NCI-H2227 (cell line): ENCODE results near the gene CBLB.

Experiments
- DNase-seq: peaks from one replicate; lab custom pipeline; 2025; ENCODE audit not compliant: unreplicated experiment; lab: John Stamatoyannopoulos, UW

CBLB gene

DNA sequence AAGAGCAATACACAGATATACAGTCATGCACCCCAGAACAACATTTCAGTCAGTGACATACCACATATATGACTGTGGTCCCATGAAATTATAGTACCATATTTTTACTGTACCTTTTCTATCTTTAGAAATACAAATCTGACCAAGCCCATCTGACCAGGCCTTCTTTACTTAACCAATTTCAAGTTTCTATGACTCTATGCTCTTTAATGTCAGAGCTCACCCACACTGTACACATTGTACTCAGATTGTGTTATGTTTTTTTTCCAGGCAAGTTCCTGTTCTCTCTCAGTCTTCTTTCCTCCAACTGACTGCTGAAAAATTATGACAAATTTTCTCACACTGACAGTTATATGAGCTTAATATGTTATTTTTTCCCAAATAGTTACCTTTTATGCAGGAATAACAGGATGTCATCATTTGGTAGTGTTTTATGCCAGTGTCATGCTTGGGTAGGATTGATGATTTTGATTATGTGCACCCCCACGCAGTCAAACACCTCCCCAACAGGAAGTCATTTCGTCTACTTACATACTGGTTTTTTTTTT lies 8.0 kb upstream of the CBLB start:
- DNase-seq: no peak

DNA sequence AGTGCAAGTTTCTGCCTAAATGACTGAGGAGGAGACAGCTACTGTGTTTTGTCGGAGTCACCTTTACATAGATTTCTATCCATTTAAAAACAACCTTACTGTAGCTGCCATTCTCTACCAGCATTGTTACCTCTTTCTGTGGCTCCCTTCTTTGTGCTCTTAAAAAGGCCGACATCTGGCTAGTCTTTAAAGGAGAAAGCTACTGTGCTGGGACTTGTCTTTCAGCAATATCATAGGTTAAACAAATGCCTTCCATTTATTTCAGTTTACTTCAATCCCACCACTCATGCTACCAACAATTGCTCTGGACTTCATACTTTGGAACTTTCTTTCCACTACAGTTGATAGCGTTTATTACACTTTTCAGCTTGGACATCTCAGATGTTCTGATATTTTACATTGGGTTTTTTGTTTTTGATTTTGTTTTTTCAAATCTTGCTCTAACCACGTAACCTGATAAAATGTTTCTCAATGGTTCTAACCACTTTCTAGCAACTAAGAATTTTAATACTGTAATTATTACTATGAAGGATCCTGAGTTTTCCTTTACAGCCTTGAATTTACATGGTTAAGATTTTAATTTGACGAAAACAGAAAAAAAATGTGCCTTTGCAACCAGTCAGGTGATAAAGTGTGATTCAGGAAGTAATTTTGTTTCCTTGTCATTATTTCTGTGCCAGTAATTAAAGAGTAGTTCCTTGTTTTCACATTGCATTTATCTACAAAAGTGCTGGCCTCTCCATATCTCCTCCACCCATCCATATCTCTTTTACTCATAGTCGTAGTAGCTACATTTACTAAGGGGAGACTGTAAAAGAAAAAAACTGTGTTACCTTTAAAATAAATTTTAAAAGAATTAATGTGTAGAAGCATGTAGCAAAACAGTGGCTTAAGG lies 1.3 kb upstream of the CBLB start:
- DNase-seq: no peak

DNA sequence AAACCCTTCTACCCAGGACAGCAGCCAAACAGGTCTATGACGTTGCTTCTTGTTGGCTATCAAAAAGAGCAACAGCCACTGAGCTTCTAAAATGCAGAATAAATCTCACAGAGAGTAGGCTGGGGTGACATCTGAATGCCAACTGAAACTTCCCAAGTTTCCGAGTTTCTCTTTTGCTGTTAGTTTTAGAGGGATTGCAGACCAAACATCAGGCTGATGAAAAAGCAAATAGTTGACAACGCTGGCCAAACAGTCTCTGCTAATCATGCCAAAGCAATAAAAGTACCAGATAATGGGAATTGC lies 670 bp upstream of the CBLB start:
- no peak for DNase-seq

DNA sequence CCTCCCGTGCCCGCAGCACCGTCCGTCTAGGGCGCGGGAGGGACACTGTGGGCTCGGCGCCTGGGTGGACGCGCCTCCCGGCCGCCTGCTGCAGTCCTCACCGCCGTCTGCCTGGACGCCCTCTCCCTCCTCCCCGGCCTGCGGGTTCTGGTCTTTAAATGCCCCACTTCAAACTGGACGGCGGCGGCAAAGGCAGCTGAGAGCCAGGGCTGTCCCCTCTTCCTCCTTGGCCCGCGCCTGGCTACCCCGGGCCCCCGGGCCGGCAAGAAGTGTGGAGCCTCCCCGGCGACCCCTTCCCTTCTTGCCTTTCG lies 426 bp downstream of the CBLB start:
- DNase-seq: peak; percentile 50

DNA sequence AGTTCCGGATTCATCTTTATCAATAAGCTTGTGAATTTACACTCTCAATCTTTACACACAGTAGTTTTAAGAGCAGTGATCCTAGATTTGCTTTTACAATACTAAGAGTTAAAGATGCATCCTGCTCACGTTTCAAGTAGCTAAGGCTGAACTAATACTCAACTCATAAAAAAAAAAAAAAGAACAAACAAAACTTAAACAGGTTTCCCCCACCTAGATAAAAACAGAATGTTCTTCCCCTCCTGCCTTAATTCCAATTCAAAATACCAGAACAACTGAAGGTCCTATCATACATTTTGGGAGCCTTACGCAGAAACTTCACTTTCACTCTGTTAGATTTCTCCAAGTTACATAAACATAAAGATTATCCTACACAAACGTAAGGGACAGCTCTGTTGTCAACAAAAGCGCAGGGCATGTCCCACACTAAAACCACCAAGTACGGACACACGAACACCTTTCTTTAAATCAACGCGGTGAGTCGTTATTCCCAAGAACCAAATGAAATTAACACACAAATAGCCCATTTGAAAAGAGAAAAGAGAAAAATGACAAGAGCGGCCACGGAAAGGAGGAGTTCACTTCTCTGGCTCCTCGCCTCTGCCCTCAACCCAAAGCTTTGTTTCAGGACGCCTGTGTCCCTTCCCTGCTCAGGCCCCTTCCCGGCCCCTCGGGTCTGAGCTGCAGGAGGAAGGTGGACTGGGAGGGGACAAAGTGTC lies 941 bp downstream of the CBLB start:
- no peak for DNase-seq

DNA sequence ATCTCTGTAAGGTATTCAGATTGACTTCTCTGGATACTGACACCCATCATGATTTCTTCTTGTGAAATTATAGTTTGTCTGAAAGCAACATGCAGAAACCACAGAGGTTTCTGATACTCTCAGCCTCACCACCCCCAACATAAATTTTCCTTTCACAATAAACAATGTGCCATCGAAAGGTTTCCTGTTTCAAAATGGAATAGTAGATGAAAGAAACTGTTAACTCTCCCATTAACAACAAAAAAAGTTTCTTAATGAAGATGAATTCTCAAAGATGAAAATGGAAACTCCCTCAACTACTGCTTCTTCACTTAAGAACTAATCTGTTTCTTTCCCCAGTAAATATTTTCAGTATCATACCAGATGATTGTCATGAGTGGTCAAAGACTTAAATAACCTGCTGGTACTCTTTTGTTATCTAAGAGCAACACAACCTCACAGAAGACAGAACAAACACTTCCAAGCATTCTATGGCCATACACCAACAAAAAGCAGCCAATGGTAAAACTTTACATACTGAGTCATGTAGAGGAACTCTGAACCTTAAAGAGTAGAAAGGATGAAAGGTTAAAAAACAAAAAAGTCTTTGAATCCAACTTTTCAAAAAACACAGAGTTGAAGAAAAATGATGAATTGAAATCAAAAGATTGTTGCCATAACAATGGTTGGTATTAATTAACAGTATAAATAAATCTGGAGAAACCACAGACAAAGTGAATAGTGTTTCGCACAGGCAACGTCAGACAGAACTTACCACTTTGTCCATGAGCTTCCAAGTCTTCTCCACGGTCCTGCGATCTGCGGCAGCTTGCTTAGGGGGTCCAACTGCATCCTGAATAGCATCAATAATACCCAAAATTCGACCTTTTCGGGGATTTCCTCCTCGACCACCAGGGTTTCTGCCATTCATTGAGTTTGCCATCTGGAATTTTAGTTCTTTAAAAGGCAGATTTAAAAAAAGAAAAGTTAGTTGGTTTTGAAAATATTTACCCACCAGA lies 1.9 kb downstream of the CBLB start:
- DNase-seq: no peak

DNA sequence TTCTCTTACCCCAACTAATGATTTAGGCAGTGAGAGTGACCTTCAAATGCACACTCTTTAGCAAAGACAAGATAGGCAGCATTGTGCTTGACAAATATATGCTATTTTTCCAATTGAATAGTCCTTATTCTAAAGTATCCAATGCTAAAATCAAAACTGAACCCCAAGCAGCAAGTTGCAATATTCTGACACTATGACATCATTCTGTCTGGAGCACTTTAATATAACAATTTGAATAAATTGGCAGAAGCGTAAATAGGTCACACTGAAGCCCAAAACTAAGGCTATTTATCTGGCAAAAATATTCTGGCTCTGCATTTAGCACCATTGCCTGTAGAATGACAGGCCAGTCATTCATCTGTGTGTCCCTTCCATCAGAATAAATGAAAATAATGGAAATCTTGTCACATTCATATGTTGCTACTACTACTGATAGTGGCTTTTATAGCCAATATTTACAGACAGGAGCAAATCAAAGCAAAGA lies 2.9 kb downstream of the CBLB start:
- DNase-seq: no peak

DNA sequence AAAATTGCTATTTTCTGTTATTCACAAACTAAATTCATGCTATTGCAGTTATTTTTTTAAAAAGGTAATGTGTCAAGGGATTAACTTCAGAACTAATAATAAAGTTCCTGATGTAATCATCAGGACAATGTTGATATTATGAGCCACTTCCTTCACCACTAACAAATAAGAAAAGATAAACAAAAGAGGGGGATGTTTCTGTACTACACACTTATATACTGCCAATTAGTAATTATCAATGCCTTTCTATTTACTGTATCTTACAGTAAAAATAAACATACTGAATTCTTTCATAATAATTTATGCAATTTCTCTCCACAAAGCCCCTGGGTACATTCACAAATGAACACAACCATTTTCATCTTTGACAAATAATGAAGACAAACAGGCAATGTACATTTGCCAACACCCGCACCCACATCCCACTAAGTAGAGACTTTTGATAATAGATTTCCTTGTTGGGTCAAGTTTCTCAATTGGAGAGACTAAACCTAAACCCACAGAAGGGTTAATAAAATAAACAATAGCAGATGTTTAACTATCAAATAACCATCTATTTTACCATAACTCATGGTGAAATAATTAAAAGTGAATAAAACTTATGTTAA lies 3.7 kb downstream of the CBLB start:
- DNase-seq: no peak

DNA sequence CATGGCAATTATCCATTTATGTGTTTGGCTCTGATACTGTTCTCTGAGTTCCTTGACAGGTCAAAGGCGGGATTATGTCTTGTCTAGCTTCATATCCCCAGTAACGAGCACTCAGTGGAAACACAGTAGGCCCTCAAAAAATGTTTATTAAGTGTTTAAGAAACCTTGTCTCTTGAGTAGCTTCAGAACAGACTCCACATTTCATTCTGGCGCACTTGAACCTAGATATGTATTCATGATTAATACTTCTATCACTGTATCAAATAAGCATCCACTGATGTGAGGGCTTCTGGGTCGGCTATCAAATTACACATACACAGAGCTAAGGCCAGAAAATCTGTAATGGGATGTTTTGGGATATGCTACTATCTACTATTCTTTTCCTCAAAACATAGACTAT lies 4.6 kb downstream of the CBLB start:
- DNase-seq: no peak

DNA sequence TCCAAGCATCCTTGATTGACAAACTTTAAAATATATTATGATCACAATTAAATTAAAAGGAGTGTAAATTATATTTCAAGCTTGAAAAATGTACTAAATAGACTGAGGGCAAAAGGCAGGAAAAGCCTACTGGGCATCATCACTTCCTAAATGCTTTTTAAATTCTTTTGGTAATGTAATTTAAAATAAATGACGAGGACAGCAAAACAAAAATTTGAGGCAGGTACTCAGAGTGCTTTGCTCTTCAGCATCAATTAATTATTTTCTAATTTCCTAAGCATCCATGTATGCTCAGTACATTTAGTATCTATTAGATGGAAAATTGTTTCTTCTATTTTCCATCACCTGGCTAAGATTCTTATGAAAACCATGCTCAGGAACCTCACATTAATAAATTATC lies 5.2 kb downstream of the CBLB start:
- no peak for DNase-seq

DNA sequence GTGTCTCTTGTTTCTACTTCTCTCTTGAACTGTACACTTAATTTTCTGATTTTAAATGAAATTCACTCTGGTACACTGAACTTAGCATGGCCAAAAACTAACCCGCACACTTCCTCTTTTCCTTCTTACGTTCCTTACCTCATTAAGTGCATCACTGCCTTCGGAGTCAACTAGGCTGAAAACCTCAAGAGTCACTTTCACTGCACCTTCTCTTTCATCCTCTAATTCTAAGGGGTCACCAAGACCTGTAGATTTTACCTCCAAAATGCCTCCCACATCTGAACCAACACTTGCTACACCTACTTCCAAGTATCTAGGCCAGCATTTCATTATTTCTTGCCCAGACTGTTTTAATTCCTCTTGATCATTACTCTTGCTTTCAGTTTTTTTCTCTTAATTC lies 6.6 kb downstream of the CBLB start:
- DNase-seq: no peak

DNA sequence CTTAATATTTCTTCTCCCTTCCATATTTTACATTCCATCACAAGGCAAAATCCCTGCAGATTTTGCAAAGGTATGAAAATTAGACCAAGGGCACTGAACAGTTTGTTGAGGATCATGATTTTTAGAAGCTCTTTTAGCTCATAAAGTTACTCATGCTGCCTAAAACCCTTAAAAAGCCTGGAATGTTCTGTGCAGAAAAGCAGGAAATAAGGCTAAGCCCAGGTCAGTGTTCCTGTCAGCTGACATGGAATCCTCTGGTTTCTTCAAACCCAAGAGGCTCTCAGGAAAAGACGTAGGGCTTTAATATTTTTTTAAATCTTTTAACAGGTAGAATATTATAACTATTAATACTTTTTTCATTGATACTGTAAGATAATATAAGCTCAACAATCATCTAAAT lies 8.2 kb downstream of the CBLB start:
- no peak for DNase-seq

DNA sequence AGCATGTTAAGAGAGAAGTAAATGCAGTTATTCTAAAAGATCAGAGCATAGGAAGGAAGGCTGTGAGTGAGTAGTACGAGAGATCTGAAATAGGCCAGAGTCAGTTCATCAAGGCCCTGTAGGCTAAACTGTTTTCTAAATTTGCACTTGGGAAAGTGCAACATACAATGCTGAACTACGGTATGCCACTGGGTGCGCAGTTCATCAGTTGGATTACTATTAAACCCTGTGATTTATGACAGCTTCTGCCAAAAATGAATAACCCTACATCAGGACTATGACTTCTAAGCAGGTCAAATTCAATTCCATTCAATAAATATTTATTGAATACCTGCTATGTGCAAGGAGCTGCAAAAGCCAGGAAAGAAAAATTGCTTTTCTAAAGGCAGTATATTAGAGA lies 10.8 kb downstream of the CBLB start:
- DNase-seq: no peak

DNA sequence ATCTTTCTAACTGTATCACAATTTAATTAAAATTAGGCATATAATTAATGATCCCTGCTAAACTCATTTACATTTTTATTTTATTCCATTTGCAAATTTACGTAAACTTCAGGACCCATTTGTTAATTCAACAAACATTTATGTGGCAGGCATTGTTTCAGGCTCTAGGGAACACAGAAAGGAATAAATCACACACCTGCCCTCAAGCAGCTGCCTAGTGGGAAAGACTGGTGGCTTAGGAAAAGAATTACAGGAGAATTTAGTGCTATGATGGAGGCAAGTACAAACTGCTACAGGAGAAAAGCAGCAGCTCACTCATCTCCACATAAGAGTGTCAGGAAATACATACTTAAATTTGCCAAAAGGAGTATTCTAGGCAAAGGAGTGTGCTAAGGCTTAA lies 11.2 kb downstream of the CBLB start:
- no peak for DNase-seq

DNA sequence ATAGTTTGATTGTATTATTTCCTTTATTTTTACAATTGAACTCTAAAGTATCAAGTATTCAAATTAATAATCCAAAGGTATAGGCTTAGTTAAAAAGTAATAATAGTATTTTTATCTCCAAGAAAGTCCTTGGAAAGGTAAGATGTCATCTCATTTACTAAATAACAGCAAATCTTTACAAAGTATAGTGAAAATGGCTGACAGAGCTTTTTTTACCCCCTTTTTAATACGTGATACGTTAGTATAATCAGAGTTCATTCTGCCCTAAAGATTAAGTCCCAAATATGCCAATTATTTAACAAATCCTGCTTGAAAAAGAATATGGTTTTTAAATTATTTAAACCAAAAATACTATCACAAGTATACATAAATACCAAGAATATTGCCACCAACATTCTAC lies 12.2 kb downstream of the CBLB start:
- no peak for DNase-seq

DNA sequence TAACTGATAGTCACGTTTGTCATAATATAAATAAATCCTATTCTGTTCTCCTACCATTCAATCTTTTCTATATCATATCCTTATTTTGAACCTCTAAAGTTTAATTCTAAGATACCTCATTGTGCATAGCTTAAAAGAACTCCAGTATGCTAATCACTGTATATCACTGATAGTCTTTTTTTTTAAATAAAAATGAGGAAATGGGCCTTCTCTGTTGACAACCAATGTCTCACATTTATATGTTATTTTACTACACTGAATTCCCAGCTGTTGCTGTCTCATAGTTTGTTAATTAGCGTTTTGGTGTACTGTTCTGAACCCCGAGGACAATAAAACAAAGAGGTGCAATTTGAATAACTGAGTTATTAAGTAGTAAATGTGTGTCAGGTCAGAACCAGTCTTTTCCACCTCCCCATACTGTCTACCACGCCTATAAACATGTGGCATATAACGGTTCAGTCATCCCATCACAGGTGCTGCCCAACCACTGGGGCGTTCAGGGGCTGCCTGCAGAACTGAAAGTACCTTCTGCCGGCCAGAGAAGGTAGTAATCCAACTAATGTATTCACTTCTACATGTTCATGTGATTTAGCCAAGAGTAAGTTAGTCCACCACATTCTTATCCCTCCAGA lies 14.9 kb downstream of the CBLB start:
- no peak for DNase-seq

DNA sequence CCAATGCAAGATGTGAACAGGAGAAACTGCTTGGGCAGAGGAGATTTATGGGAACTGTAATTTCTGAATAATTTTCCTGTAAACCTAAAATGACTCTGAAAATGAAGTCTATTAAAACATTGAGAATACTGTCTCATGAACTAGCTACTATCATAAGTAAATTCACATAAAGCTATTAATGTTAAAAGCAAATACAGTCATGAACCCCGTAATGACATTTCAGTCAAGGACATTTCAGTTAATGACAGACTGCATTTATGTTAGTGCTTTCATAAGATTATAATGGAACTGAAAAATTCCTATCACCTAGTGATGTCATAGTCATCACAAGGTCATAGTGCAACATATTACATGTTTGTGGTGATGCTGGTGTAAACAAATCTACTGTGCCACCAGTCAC lies 17.2 kb downstream of the CBLB start:
- DNase-seq: no peak

DNA sequence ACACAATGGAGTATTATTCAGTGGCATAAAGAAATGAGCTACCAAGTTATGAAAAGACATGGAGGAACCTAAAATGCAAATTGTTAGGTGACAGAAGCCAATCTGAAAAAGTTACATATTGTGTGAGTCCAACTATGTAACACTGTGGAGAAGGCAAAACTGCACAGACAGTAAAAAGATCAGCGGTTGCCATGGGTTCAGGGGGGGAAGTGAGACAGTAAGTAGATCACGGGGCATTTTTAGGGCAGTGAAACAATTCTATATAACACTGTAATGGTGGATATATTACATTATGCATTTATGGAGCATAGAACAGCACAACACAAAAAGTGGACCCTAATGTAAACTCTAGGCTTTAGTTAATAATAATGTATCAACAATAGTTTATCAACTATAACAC lies 17.6 kb downstream of the CBLB start:
- DNase-seq: no peak

DNA sequence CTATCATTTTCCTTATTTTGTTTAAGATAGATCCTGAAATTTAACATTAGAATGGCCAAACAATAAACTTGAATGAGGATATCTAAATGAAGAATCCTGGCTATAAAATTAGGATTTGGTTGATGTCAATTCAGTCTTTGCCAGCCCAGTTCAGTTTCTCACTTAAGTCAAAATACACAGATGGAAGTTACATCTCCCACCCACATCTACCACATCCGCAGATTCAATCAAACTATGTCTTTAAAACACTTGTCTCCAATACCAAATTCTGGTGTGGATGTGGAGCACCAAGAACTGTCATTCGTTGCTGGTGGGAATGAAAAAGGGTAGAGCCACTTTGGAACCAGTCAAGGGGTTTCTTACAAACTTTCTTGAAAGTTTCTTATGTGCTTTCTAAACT lies 18.2 kb downstream of the CBLB start:
- DNase-seq: no peak

DNA sequence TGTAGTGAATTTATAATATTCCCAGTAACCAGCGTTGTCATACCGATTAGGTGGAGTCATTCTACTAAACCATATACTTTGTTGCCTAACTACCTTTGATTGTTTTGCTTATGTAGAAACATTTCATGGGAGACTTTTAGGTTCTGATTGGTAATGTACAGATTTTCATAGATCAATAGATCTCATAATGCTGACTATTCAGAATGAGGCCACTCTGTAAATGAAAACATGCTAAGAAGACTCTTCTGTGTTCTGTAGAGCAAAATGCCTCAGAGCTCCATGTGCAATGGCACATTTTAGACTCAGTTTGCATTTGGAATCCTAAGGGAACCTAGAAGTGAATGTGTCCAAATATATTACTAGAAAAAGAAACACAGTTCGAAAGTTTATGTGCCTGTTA lies 20.0 kb downstream of the CBLB start:
- no peak for DNase-seq
